K562 (cell line): ENCODE measurements around the gene PPP1R14B. TPM values are rescaled to one million over a fixed set of nuclear protein-coding genes. Genes with fewer than 3 reads are reported as not detected.
A peak's percentile ranks its signal among the peaks of the same experiment; 100 is the strongest.

ENCODE experiments used
- ELF2 ChIP-seq: fragments of 250-450 bp; sonication (Bioruptor Pico); IDR thresholded peaks from 2 replicates; pipeline ENCODE4 v1.5.0; 2021; ENCODE audit warnings: mild to moderate bottlenecking
- ETS2 ChIP-seq: IDR thresholded peaks from 2 replicates; pipeline ENCODE4 v1.6.1; 2016; ENCODE audit warnings: borderline replicate concordance, missing genetic modification characterization, mild to moderate bottlenecking, moderate library complexity, missing compliant biosample characterization; ENCODE audit not compliant: poor library complexity, severe bottlenecking
- ETV5 ChIP-seq: sonication (generic); formaldehyde crosslinking; IDR thresholded peaks from 2 replicates; pipeline ENCODE4 v1.4.0; 2020; ENCODE audit warnings: low read depth, mild to moderate bottlenecking, missing genetic modification reagents
- HDAC1 ChIP-seq, 2 experiments: fragments of 450-650 bp; IDR thresholded peaks; 2 replicates each; pipeline ENCODE4 v1.6.1; 2016 to 2017; ENCODE audit warnings: inconsistent platforms in 1 of 2, mild to moderate bottlenecking in 1 of 2, moderate library complexity in 1 of 2
- MAFF ChIP-seq: IDR thresholded peaks from 2 replicates; pipeline ENCODE4 v1.6.1; 2012; ENCODE audit warnings: low read length, improper control_type of control experiment
- MTA2 ChIP-seq: fragments of 450-650 bp; IDR thresholded peaks from 2 replicates; pipeline ENCODE4 v1.6.1; 2016; ENCODE audit warnings: low read depth
- MXI1 ChIP-seq: IDR thresholded peaks from 2 replicates; pipeline ENCODE4 v1.6.1; 2011; ENCODE audit warnings: low read depth, mild to moderate bottlenecking, improper control_type of control experiment, low read length
- MYNN ChIP-seq, 2 experiments: sonication (generic); formaldehyde crosslinking in 1 of 2; IDR thresholded peaks; 2 replicates each; pipeline versions ENCODE4 v1.5.0 to v1.6.1; 2016 to 2020; ENCODE audit warnings: antibody characterized with exemption in 1 of 2, missing genetic modification reagents in 1 of 2
- NRF1 ChIP-seq, 2 experiments: fragments of 450-650 bp; IDR thresholded peaks in 1 of 2; conservative IDR thresholded peaks in 1 of 2; 2 replicates each; pipeline ENCODE4 v1.6.1; 2014; ENCODE audit warnings: mild to moderate bottlenecking in 2 of 2
- OTX1 ChIP-seq: fragments of 450-650 bp; formaldehyde crosslinking; IDR thresholded peaks from 2 replicates; pipeline ENCODE4 v1.4.0; 2022; ENCODE audit warnings: mild to moderate bottlenecking
- POLR2G ChIP-seq: fragments of 200-400 bp; formaldehyde crosslinking; IDR thresholded peaks from 2 replicates; pipeline ENCODE4 v1.6.1; 2017; ENCODE audit warnings: low read depth, mild to moderate bottlenecking, antibody characterized with exemption, low read length, moderate library complexity
- RCOR1 ChIP-seq, 2 experiments: IDR thresholded peaks; 2 replicates each; pipeline ENCODE4 v1.6.1; 2012; ENCODE audit warnings: low read depth in 2 of 2, low read length in 2 of 2, borderline replicate concordance in 1 of 2, improper control_type of control experiment in 1 of 2
- STAG1 ChIP-seq: sonication (generic); formaldehyde crosslinking; IDR thresholded peaks from 2 replicates; pipeline ENCODE4 v1.5.0; 2020; ENCODE audit warnings: missing genetic modification reagents, borderline replicate concordance
- TCF3 ChIP-seq: sonication (generic); formaldehyde crosslinking; IDR thresholded peaks from 2 replicates; pipeline ENCODE4 v1.4.0; 2020; ENCODE audit warnings: mild to moderate bottlenecking, missing genetic modification reagents
- ZBTB26 ChIP-seq: fragments of 450-650 bp; formaldehyde crosslinking; IDR thresholded peaks from 2 replicates; pipeline ENCODE4 v1.4.0; 2022; ENCODE audit warnings: missing genetic modification characterization
- ZBTB7A ChIP-seq: IDR thresholded peaks from 2 replicates; pipeline ENCODE4 v1.6.1; 2011; ENCODE audit warnings: low read depth, mild to moderate bottlenecking, low read length, moderate library complexity, borderline replicate concordance; ENCODE audit not compliant: control insufficient read depth
- ZNF217 ChIP-seq: sonication (generic); formaldehyde crosslinking; IDR thresholded peaks from 2 replicates; pipeline ENCODE4 v1.8.0; 2022; ENCODE audit warnings: mild to moderate bottlenecking, missing genetic modification reagents
- ZNF224 ChIP-seq: sonication (generic); formaldehyde crosslinking; IDR thresholded peaks from 2 replicates; pipeline ENCODE4 v1.8.0; 2022; ENCODE audit warnings: mild to moderate bottlenecking, missing genetic modification reagents
- ZNF584 ChIP-seq: fragments of 200-800 bp; sonication (Bioruptor generic); IDR thresholded peaks from 2 replicates; pipeline ENCODE4 v1.6.1; 2016; ENCODE audit warnings: low read depth, mild to moderate bottlenecking, missing genetic modification characterization, missing compliant biosample characterization
- ZNF77 ChIP-seq: fragments of 250-450 bp; sonication (Bioruptor Pico); IDR thresholded peaks from 2 replicates; pipeline ENCODE4 v1.5.0; 2020
- polyA plus RNA-seq, 8 experiments: library from polyadenylated mRNA; depleted of rRNA in 4 of 8; stranded (reverse) in 5 of 8; unstranded in 3 of 8; fragments of >200 nt; fragmentation: Nextera tagmentation in 2 of 8; fragmentation: Illumina TruSeq in 1 of 8; extraction: Ambion mirVana in 2 of 8; extraction: Trizol in 1 of 8; gene quantifications; 2 replicates each; pipeline versions ENCODE4 v1.2.1 to v1.2.3, GENCODE V29; 2011 to 2014; ENCODE audit warnings: inconsistent platforms in 1 of 8, missing spikeins in 1 of 8
- total RNA-seq, 7 experiments: library from RNA; depleted of rRNA in 6 of 7; stranded (reverse); fragments of >200 nt in 6 of 7; fragmentation: Illumina TruSeq in 2 of 7; extraction: Trizol in 2 of 7; gene quantifications; 2 replicates each; pipeline versions ENCODE4 v1.2.1 to v1.2.3, GENCODE V29; 2011 to 2021; ENCODE audit warnings: low replicate concordance in 1 of 7
- TF ChIP-seq, protein P1 (sequence below): fragments of 250-450 bp; sonication (Bioruptor Pico); IDR thresholded peaks from 2 replicates; pipeline ENCODE4 v1.4.0; 2020
- TF ChIP-seq, protein P2 (sequence below): sonication (generic); formaldehyde crosslinking; IDR thresholded peaks from 2 replicates; pipeline ENCODE4 v1.8.0; 2022; ENCODE audit warnings: mild to moderate bottlenecking, missing genetic modification reagents, borderline replicate concordance

Gene PPP1R14B
- total and polyA plus RNA-seq, 9 of the 15 experiments (the other 6 are each of a cell fraction or from before 2014, with no cell fraction given) = 7.7 to 566 (median 212) TPM

DNA sequence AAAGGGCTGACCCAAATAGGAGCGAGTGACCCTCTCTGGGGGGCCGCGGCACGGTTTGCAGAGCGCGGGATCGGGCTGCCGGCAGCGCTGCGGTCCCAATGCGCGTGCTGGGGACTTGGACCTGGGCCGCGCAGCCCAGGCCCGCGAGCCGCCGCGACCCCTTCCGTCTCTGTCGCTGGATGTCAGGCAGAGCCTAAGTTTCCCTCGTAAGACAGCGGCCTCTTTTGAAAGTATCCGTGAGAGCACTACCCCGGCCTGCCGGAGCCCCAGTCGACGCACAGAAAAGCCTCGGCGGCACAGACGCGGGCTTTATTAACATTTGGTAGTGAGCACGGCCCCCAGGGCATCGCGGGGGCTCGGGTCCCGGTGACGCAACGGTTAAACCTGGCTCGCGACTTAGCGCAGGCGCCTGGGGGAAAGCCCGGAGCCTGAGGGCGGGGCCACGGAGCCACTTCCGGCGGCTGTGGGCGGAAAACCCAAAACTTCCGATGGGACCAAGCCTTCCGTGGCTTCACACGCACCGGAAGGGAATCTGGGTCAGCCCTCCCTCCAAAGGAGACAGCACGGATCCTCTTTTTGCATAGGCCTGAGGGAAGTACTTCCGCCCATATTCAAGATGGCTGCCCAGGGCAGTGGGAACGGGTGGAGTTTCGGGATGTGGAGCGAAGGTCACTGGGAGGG is 22.9 kb upstream of the PPP1R14B start (continued):
- TF ChIP-seq, protein P1, sequence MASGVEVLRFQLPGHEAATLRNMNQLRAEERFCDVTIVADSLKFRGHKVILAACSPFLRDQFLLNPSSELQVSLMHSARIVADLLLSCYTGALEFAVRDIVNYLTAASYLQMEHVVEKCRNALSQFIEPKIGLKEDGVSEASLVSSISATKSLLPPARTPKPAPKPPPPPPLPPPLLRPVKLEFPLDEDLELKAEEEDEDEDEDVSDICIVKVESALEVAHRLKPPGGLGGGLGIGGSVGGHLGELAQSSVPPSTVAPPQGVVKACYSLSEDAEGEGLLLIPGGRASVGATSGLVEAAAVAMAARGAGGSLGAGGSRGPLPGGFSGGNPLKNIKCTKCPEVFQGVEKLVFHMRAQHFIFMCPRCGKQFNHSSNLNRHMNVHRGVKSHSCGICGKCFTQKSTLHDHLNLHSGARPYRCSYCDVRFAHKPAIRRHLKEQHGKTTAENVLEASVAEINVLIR (CRISPR knock-in tag) = peak; percentile 47; the same call in 1 of the 2 replicates
- TF ChIP-seq ZNF584 (CRISPR knock-in tag) = peak; percentile 71; the same call in 1 of the 2 replicates
- peak; percentile 100 for TF ChIP-seq ELF2 (CRISPR knock-in tag)
- TF ChIP-seq OTX1 (CRISPR knock-in tag) = 0 out of 2 replicates have a peak, but pooled peaks have one; percentile 12
- 0 out of 2 replicates have a peak, but pooled peaks have one; percentile 8 for TF ChIP-seq MAFF
- no peak for TF ChIP-seq ZNF217 (CRISPR knock-in tag)
- TF ChIP-seq ZNF224 = no peak; the same call in 1 of the 2 replicates
- TF ChIP-seq POLR2G = peak; percentile 91
- peak; percentile 93 for TF ChIP-seq ETV5 (CRISPR knock-in tag)
- peak in 1 of 2 experiments; percentile 40; a peak in 2 of 4 replicates for TF ChIP-seq RCOR1 (IDR thresholded peaks at IDR 0.05; ENCODE audit: borderline replicate concordance in 1 of 2, low read depth in 2 of 2, low read length in 2 of 2)
- TF ChIP-seq MYNN (IDR thresholded peaks at IDR 0.05) = 0 out of 2 replicates have a peak, but pooled peaks have one; percentile 7
- no peak for TF ChIP-seq MYNN (CRISPR knock-in tag; IDR thresholded peaks at IDR 0.05)
- no peak for TF ChIP-seq STAG1 (CRISPR knock-in tag)
- no peak for TF ChIP-seq HDAC1 (IDR thresholded peaks at IDR 0.05)
- TF ChIP-seq MXI1 = peak; percentile 30; the same call in 1 of the 2 replicates
- TF ChIP-seq TCF3 (CRISPR knock-in tag) = no peak
- TF ChIP-seq NRF1 (conservative IDR thresholded peaks at IDR 0.05 in 1 of 2, IDR thresholded peaks at IDR 0.05 in 1 of 2) = peak; percentile 95 to 96
- TF ChIP-seq ZBTB7A = peak; percentile 85; the same call in 1 of the 2 replicates
- peak; percentile 91 for TF ChIP-seq MTA2
- 0 out of 2 replicates have a peak, but pooled peaks have one; percentile 3 for TF ChIP-seq ZBTB26
- no peak for TF ChIP-seq ETS2 (tag)
- TF ChIP-seq, protein P2, sequence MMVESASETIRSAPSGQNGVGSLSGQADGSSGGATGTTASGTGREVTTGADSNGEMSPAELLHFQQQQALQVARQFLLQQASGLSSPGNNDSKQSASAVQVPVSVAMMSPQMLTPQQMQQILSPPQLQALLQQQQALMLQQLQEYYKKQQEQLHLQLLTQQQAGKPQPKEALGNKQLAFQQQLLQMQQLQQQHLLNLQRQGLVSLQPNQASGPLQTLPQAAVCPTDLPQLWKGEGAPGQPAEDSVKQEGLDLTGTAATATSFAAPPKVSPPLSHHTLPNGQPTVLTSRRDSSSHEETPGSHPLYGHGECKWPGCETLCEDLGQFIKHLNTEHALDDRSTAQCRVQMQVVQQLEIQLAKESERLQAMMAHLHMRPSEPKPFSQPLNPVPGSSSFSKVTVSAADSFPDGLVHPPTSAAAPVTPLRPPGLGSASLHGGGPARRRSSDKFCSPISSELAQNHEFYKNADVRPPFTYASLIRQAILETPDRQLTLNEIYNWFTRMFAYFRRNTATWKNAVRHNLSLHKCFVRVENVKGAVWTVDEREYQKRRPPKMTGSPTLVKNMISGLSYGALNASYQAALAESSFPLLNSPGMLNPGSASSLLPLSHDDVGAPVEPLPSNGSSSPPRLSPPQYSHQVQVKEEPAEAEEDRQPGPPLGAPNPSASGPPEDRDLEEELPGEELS (CRISPR knock-in tag) = peak; percentile 82; the same call in 1 of the 2 replicates
- peak; percentile 10; the same call in 1 of the 2 replicates for TF ChIP-seq ZNF77 (CRISPR knock-in tag)
